Spleen (tissue), 11 donors: ENCODE results near the gene ZBTB7B. TPM values are rescaled to one million over a fixed set of nuclear protein-coding genes. Genes with fewer than 3 reads are reported as not detected.

Experiments used
- DNase-seq: peaks from one replicate; pipeline ENCODE4 v3.0.0-alpha.2; 2020
- H3K27ac ChIP-seq, 8 donors: fragments of 200-600 bp; sonication (generic) in 7 of 8; 1 replicate in 4 of 8; 2 replicates in 4 of 8; pipeline versions ENCODE4 v1.5.0 to v1.8.0; 2016 to 2021; ENCODE audit warnings: inconsistent platforms in 4 of 8, mild to moderate bottlenecking in 4 of 8, moderate library complexity in 1 of 8
- H3K27me3 ChIP-seq, 7 donors: fragments of 200-600 bp; sonication (generic) in 6 of 7; replicated peaks in 1 of 7; 1 replicate in 4 of 7; 2 replicates in 3 of 7; pipeline versions ENCODE4 v1.5.0 to v1.8.0; 2016 to 2021; ENCODE audit warnings: inconsistent platforms in 3 of 7, mild to moderate bottlenecking in 1 of 7
- H3K36me3 ChIP-seq, 6 donors: fragments of 200-600 bp; sonication (generic) in 5 of 6; 1 replicate in 4 of 6; 2 replicates in 2 of 6; pipeline versions ENCODE4 v1.5.0 to v1.8.0; 2016 to 2021; ENCODE audit warnings: inconsistent platforms in 2 of 6
- H3K4me1 ChIP-seq, 6 donors: fragments of 200-600 bp; sonication (generic) in 5 of 6; 1 replicate in 3 of 6; 2 replicates in 3 of 6; pipeline versions ENCODE4 v1.5.0 to v1.8.0; 2016 to 2021; ENCODE audit warnings: inconsistent platforms in 3 of 6
- H3K4me3 ChIP-seq, 8 donors: fragments of 200-600 bp; sonication (generic) in 7 of 8; 1 replicate in 4 of 8; 2 replicates in 4 of 8; pipeline versions ENCODE4 v1.5.0 to v1.8.0; 2016 to 2021; ENCODE audit warnings: inconsistent platforms in 4 of 8, mild to moderate bottlenecking in 4 of 8, moderate library complexity in 2 of 8
- H3K9me3 ChIP-seq, 8 donors: fragments of 200-600 bp; sonication (generic) in 7 of 8; 1 replicate in 4 of 8; 2 replicates in 4 of 8; pipeline versions ENCODE4 v1.5.0 to v1.8.0; 2016 to 2021; ENCODE audit warnings: inconsistent platforms in 4 of 8
- CTCF ChIP-seq, 11 experiments: fragments of 200-600 bp in 7 of 11; fragments of 450-650 bp in 4 of 11; sonication (generic) in 4 of 11; IDR thresholded peaks in 8 of 11; conservative IDR thresholded peaks in 3 of 11; 1 replicate in 7 of 11; 2 replicates in 4 of 11; pipeline versions ENCODE4 v1.4.0 to v1.8.0; 2016 to 2021; ENCODE audit warnings: antibody characterized with exemption in 11 of 11, inconsistent platforms in 4 of 11, mild to moderate bottlenecking in 1 of 11
- POLR2A ChIP-seq, 3 donors: fragments of 450-650 bp; IDR thresholded peaks; one replicate each; pipeline ENCODE4 v1.5.1; 2017; ENCODE audit warnings: antibody characterized with exemption in 3 of 3, mild to moderate bottlenecking in 1 of 3
- POLR2AphosphoS5 ChIP-seq, 3 donors: sonication (generic); formaldehyde crosslinking; IDR thresholded peaks; one replicate each; pipeline ENCODE4 v1.5.1; 2017; ENCODE audit warnings: antibody characterized with exemption in 3 of 3
- whole genome bisulfite sequencing, 5 donors: extraction: QIAGEN DNeasy Blood & Tissue Kit in 3 of 5; methylation state at CpG; one replicate each; pipeline versions ENCODE4 v1.1.5 to v1.1.7; 2013 to 2018; 5-methylcytosine and 5-hydroxymethylcytosine counted together
- intact Hi-C: fragments of 100-400 bp; cut with DNase I; formaldehyde crosslinking; loops from one replicate; pipeline ENCODE4 v1.15.0; 2023; ENCODE audit warnings: low total_unique reads
- polyA plus RNA-seq, 3 donors: library from polyadenylated mRNA; stranded (reverse); fragments of 200-250 nt; gene quantifications; one replicate each; pipeline ENCODE4 v1.2.1, GENCODE V29; 2013
- total RNA-seq, 7 donors: library from RNA; depleted of rRNA in 3 of 7; stranded (reverse); fragments of >200 nt in 3 of 7; fragmentation: NEBNext Ultra II Directional in 4 of 7; extraction: Animal tissue kit (Norgen Biotek cat#: 25700) in 4 of 7; gene quantifications; one replicate each; pipeline versions ENCODE4 v1.1.0 to v1.2.1, GENCODE V29; 2016 to 2021
- donor health status: healthy with polysubstance abuse.
- donor health status: DM: no; HTN: no; CAD: no; lungs with moderate emphysema.
- donor health status: DM: no; HTN: no; CAD: no.
- donor health status: Bipolar disorder and iron deficiency.
- donor health status: healthy.
- donor health status: DM: no; HTN: no; CAD: no.
- donor health status: DM: yes; HTN: yes; CAD: no.

The ZBTB7B gene
- total and polyA plus RNA-seq, 10 donors, result 11.1 to 88.9 (median 57.5) TPM

DNA sequence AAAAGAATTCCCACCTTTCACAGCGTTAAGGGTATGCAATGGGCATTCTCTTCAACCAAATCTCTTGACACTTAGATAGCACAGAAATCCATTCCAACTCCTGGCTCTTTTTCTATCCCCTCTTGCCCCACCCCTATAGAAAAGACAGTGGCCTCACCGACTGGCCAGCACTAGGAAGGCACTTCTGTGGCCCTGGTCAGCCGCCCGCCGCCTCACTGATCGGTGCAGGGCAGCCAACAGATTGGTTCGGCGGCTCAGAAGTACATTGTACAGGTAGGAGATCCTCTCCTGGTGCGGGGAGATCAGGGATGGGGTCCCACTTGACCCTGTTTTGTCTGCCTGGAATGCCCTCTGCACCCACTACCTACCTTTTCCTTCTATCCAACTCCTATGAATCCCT lies 21.7 kb downstream of the ZBTB7B start:
- Histone ChIP-seq H3K4me1 (peaks cover 0 to 22% (median 3%) of the 10 kb centered on the region in 6 donors), H3K4me3 (no peak overlapping the region), H3K27ac (no peak overlapping the region), H3K9me3 (no peaks in the 10 kb centered on the region), H3K27me3 (no peaks in the 10 kb centered on the region), H3K36me3 (no peaks in the 10 kb centered on the region)
- intact Hi-C loops, result no loop called here
- DNase-seq, result no peak
- TF ChIP-seq POLR2A (IDR thresholded peaks at IDR 0.05), result no peak
- no peak for TF ChIP-seq POLR2AphosphoS5 (IDR thresholded peaks at IDR 0.05)
- TF ChIP-seq CTCF (IDR thresholded peaks at IDR 0.05 in 8 of 11, conservative IDR thresholded peaks at IDR 0.05 in 3 of 11), result no peak
- WGBS, 5 donors, result 86 to 92% (median 91%) methylated on average over 7 to 9 of the region's 9 CpGs

DNA sequence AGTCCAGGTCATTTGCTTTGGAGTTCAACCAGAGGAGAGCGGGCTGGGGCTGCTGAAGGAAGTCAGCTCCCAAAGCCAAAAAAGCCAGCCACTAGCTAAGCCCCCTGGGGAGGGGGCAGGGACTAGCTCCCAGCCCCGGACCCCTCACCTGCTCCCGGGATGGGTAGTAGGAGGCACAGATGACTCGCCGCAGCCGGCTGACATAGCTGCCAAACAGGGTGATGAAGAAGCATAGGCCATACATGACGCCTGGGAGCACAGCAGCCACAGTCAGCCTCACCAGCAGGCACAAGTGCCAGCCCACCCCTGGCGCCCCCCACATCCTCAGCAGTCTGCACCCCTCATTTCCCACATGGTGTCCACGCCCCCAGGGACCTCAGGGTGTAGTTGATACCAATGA lies 23.6 kb downstream of the ZBTB7B start:
- H3K27me3 ChIP-seq, result no peaks in the 10 kb centered on the region
- no peaks in the 10 kb centered on the region for H3K36me3 ChIP-seq
- no peak for DNase-seq
- no peak for TF ChIP-seq POLR2AphosphoS5 (IDR thresholded peaks at IDR 0.05)
- no peak overlapping the region for H3K27ac ChIP-seq
- H3K9me3 ChIP-seq, result no peaks in the 10 kb centered on the region
- intact Hi-C loops, result no loop called here
- whole genome bisulfite sequencing, 5 donors, result 69 to 82% (median 81%) methylated on average over 8 to 9 of the region's 9 CpGs
- peaks cover 0 to 15% (median 0%) of the 10 kb centered on the region in 6 donors for H3K4me1 ChIP-seq
- H3K4me3 ChIP-seq, result no peak overlapping the region

DNA sequence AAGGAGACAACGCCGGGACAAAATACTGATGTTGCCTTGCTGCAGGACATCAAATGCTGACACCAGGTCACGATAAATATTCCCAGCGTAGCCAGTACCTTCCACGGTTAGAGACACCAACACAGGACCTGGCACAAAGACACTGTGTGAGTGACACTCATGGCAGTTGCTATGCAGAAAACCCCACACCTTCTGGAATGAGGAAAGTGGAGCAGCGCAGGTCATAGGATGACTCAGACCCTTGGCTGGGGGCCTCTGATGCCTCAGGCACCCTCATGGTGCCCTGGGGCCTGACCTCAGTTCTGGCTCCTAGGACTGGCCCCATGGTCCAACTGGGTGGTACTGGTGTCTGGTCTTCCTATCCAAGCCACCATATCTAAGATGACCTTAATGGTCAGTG lies 24.0 kb downstream of the ZBTB7B start:
- 76 to 95% (median 93%) methylated on average over 6 of the region's 6 CpGs for WGBS, 5 donors
- no peak for TF ChIP-seq CTCF (IDR thresholded peaks at IDR 0.05 in 8 of 11, conservative IDR thresholded peaks at IDR 0.05 in 3 of 11)
- no peak for TF ChIP-seq POLR2AphosphoS5 (IDR thresholded peaks at IDR 0.05)
- TF ChIP-seq POLR2A (IDR thresholded peaks at IDR 0.05), result no peak
- no peaks in the 10 kb centered on the region for H3K27me3 ChIP-seq
- H3K36me3 ChIP-seq, result no peaks in the 10 kb centered on the region
- no peak overlapping the region for H3K27ac ChIP-seq
- no peaks in the 10 kb centered on the region for H3K9me3 ChIP-seq
- peaks cover 0 to 15% (median 0%) of the 10 kb centered on the region in 6 donors for H3K4me1 ChIP-seq
- intact Hi-C loops, result no loop called here
- H3K4me3 ChIP-seq, result no peak overlapping the region
- no peak for DNase-seq

- intact Hi-C loops, result no loop called here
- Histone ChIP-seq H3K27me3 (no peaks in the 10 kb centered on the region), H3K9me3 (no peaks in the 10 kb centered on the region), H3K27ac (no peak overlapping the region), H3K4me1 (peaks cover 0 to 10% (median 0%) of the 10 kb centered on the region in 6 donors), H3K4me3 (no peak overlapping the region), H3K36me3 (no peaks in the 10 kb centered on the region)
- WGBS, 5 donors, result 75 to 92% (median 86%) methylated on average over 9 to 16 of the region's 16 CpGs
- TF ChIP-seq POLR2A (IDR thresholded peaks at IDR 0.05) (no peak), POLR2AphosphoS5 (IDR thresholded peaks at IDR 0.05) (no peak), CTCF (IDR thresholded peaks at IDR 0.05 in 8 of 11, conservative IDR thresholded peaks at IDR 0.05 in 3 of 11) (no peak)
- DNase-seq, result no peak
Observed at GRCh38 chr1:155029513-155030242, 27.1 kb downstream of the ZBTB7B start.
